ENCODE results near the gene PPP1R26.

PPP1R26 gene

DNA sequence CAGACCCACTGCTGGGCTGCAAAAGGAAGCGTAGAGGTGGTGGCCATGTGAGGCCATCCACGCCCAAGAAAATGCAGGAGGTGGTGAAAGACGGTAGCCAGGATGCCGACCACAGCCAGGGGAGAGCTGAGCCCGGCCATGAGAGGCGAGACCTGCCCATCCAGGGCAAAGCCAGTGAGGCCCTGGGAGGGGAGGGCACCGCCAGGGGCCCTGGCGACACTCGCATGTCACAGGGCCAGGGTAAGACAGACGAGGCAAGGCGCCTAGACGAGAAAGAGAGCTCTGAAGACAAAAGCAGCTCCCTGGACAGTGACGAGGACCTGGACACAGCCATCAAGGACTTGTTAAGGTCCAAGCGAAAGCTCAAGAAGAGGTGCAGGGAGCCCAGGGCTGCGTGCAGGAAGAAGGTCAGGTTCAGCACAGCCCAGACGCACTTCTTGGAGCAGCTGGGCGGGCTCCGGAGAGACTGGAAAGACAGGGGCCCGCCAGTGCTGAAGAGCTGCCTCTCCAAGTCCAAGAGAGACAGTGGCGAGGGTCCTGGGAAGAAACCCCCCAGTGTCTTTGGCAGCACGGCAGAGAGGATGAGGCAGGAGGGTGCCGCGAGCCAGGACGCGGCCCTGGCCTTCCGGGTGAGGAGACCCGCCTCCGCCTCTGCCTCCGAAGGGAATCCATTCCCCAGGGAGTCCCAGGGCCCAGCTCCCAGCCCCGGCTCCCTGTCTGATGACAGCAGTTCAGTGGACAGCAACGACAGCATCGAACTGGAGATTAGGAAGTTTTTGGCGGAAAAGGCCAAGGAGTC, 6.9 kb downstream of the PPP1R26 start:
- DNase-seq (ENCODE audit: low read depth) = no peak
- TF ChIP-seq, protein P1, sequence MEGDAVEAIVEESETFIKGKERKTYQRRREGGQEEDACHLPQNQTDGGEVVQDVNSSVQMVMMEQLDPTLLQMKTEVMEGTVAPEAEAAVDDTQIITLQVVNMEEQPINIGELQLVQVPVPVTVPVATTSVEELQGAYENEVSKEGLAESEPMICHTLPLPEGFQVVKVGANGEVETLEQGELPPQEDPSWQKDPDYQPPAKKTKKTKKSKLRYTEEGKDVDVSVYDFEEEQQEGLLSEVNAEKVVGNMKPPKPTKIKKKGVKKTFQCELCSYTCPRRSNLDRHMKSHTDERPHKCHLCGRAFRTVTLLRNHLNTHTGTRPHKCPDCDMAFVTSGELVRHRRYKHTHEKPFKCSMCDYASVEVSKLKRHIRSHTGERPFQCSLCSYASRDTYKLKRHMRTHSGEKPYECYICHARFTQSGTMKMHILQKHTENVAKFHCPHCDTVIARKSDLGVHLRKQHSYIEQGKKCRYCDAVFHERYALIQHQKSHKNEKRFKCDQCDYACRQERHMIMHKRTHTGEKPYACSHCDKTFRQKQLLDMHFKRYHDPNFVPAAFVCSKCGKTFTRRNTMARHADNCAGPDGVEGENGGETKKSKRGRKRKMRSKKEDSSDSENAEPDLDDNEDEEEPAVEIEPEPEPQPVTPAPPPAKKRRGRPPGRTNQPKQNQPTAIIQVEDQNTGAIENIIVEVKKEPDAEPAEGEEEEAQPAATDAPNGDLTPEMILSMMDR (conservative IDR thresholded peaks at IDR 0.05; ENCODE audit: low read length) = no peak

DNA sequence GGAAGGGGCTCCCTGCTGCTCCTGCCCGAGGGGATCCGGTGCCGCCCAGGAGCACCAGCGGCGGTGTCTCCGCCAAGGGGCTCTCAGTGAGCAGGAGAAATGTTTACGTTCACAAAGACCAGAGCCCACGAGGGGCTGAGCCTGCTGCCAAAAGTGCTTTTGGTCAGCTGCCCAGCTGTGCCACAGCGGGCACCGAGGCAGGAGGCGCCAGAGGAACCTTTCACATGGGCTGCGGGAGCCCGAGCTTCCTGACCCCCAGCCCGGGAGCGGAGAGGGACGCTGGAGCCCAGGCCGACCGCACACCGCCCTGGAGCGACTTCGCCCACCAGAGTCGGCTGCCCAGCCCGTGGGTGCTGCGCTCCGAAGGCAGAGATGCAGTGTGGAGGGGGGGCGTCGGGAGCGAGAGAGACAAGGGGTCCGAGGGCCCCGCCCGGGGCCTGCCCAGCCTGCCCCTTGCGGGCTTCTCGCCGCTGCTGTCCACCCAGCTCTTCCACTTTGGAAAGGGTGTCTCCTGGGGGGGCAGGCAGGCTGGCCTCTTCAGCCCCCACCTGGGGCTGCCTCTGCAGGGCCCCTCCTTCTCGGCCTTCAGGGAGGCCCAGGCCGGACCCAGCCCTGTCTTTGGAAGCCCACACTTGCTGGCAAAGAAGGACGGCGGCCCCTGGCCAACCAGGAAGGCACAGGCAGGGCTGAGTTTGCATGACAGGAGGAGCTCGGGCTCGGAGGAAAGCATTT, 7.9 kb downstream of the PPP1R26 start:
- DNase-seq (ENCODE audit: low read depth) = no peak
- TF ChIP-seq, protein P1 (conservative IDR thresholded peaks at IDR 0.05; ENCODE audit: low read length) = no peak
- H3K4me3 ChIP-seq (ENCODE audit: low read length) = no peak overlapping the region

More for the DNA sequence above, 6.9 kb downstream of the PPP1R26 start:
- H3K4me3 ChIP-seq (ENCODE audit: low read length) = no peak overlapping the region

DNA sequence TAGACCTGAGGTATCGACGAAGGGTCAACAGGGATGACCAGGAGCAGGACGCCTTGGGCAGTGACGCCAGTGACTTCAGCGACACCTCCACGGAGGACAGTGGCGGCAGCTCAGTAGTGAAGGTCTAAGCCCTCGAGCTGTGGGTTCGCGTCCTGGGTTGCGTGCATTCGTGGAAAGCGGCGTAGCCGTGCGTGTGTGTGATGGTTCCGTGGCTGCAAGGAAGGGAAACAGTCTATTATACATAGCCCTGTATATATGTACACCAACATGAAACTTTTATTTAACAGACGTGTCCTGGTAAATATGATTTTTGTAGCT, 8.4 kb downstream of the PPP1R26 start:
- TF ChIP-seq, protein P1 (conservative IDR thresholded peaks at IDR 0.05; ENCODE audit: low read length) = no peak
- H3K4me3 ChIP-seq (ENCODE audit: low read length) = no peak overlapping the region
- no peak for DNase-seq (ENCODE audit: low read depth)

DNA sequence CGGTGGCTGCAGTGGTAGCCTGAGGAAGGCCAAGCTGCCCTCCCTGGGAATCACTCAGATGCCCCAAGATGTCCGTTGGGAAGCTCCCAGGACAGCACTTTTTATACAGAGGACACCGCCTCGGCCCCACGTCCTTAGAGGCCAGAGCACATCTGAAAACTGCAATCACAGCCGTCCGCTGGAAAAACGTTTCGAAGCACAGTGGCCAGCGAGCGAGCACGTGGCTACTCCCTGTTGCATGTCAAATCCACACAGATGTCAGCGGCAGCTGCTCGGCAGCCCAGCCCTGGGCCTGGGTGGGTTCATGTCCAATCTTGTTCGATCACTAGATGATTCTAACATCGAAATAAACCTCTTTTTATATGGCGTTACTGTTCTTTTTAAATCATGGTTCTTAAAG, 8.9 kb downstream of the PPP1R26 start:
- no peak overlapping the region for H3K4me3 ChIP-seq (ENCODE audit: low read length)
- no peak for DNase-seq (ENCODE audit: low read depth)
- TF ChIP-seq, protein P1 (conservative IDR thresholded peaks at IDR 0.05; ENCODE audit: low read length) = no peak

DNA sequence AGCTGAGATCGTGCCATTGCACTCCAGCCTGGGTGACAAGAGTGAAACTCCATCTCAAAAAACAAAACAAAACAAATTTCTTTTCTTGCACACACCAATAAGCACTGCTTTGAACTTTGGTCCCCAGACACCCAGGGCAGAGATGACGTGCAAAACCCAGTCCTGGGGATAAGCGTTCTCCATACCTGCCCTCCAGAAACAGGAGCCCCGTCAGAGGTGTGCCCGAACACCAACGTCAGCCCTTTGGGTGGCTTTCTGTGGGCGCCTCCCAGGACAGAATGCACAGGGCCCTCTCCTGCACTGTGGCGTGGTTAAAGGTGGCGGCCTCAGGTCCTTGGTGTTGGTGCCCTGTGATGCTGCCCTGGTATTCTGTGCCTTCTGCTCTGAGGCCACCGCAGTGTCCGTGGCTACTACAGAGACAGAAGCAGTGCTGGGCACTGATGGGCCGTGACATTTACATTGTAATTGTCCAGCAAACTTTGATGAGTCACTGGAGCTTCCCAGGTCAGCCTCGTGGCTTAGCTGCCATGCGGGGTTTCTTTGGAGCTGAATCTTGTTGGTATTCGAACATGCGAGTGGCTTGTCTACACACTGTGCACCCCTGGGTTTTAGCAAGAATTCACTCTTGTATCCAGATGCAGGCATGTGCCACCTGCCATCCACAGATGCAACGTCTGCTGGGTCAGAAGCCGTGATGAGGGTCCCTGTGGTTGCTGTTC, 9.8 kb downstream of the PPP1R26 start:
- TF ChIP-seq, protein P1 (conservative IDR thresholded peaks at IDR 0.05; ENCODE audit: low read length) = no peak

DNA sequence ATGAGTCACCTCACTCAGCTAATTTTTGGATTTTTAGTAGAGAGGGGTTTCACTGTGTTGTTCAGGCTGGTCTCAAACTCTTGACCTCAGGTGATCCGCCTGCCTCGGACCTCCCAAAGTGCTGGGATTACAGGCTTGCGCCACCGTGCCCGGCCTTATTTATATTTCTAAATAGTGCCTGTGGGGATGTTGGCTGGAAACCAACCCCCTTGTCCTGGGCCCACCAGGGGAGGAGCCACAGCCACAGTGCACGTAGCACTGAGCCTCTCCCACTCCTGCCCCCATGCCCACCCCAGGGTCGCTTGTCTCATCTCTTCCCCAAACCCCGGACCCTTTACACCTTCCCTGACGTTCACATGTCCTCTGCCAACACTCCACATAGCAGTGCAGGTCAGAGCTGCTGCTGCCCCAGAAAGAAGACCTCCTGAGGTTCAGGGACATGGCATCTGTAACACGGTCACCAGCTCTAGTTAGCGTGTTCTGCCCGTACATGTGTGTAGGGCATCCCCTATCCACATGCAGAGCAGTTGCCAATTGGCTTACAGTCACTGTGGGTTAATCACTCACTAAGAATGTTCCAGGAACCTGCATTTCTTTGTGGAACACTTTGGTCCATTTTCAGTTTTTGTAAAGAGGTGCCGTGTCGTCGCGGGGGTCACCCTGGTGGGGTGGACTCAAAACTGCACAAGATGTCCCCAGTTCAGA, 10.7 kb downstream of the PPP1R26 start:
- DNase-seq (ENCODE audit: low read depth) = no peak
- TF ChIP-seq, protein P1 (conservative IDR thresholded peaks at IDR 0.05; ENCODE audit: low read length) = no peak
- H3K4me3 ChIP-seq (ENCODE audit: low read length) = no peak overlapping the region

More for the DNA sequence above, 9.8 kb downstream of the PPP1R26 start:
- no peak overlapping the region for H3K4me3 ChIP-seq (ENCODE audit: low read length)
- DNase-seq (ENCODE audit: low read depth) = no peak
